ENCODE measurements around the gene GBP5.

DNA sequence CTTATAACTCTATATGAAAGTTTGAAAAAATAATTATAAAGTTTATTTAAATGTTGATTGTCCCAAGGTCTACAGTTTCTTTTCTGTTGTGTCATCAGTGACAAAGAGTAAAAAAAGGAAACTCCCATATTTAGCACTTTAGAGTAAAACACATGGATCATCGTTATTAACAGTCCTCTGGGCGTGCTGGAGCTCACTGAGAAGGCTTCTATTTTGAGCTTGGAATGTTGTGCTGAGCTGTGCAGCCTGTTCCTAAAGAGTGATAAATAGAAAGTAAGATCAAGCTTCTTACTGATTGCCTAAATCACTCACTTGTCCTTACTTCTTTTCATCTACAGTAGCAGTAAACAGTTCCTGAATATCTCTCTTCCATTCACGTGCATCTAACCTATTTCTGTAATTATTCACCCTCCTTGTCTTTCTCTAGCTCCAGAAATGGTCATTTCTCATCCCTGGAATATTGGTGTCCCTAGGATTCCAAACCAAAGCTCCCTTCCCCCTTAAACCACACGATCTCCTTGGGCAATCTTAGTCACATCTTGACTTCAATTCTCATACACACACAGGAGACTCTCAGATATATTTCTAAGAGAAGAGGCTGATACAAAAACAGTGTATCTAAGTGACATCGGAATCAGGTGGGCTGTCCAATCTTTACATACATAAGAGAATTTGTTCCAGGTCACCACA, 11.9 kb downstream of the GBP5 start:
- TF ChIP-seq, protein P1, sequence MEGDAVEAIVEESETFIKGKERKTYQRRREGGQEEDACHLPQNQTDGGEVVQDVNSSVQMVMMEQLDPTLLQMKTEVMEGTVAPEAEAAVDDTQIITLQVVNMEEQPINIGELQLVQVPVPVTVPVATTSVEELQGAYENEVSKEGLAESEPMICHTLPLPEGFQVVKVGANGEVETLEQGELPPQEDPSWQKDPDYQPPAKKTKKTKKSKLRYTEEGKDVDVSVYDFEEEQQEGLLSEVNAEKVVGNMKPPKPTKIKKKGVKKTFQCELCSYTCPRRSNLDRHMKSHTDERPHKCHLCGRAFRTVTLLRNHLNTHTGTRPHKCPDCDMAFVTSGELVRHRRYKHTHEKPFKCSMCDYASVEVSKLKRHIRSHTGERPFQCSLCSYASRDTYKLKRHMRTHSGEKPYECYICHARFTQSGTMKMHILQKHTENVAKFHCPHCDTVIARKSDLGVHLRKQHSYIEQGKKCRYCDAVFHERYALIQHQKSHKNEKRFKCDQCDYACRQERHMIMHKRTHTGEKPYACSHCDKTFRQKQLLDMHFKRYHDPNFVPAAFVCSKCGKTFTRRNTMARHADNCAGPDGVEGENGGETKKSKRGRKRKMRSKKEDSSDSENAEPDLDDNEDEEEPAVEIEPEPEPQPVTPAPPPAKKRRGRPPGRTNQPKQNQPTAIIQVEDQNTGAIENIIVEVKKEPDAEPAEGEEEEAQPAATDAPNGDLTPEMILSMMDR (IDR thresholded peaks at IDR 0.05 in 4 of 5, conservative IDR thresholded peaks at IDR 0.05 in 1 of 5), result no peak
- TF ChIP-seq POLR2A (IDR thresholded peaks at IDR 0.05), result no peak
